Measurements from ENCODE around the gene WAC.
"Not testable (repeated sequence)": the region's sequence is repeated elsewhere in the genome, so short reads cannot be mapped to it uniquely, and the experiment has no call there.

WAC gene

GRCh38 chr10:28569506-28570159, 36.7 kb downstream of the WAC start:
- no peak for DNase-seq

- DNase-seq = no peak
Observed at GRCh38 chr10:28570598-28570997, 37.7 kb downstream of the WAC start.

- DNase-seq = no peak
Observed at GRCh38 chr10:28571265-28571664, 38.3 kb downstream of the WAC start.

GRCh38 chr10:28574214-28574613, 41.3 kb downstream of the WAC start:
- DNase-seq = not testable (repeated sequence)

- no peak for DNase-seq
Observed at GRCh38 chr10:28575852-28576251, 42.9 kb downstream of the WAC start.

GRCh38 chr10:28577506-28577905, 44.6 kb downstream of the WAC start:
- no peak for DNase-seq

- no peak for DNase-seq
Observed at GRCh38 chr10:28578454-28578853, 45.5 kb downstream of the WAC start.

- DNase-seq = no peak
Observed at GRCh38 chr10:28580825-28581224, 47.9 kb downstream of the WAC start.

GRCh38 chr10:28581916-28582315, 49.0 kb downstream of the WAC start:
- no peak for DNase-seq

GRCh38 chr10:28585076-28585475, 52.2 kb downstream of the WAC start:
- no peak for DNase-seq

- DNase-seq = no peak
Observed at GRCh38 chr10:28586176-28586575, 53.3 kb downstream of the WAC start.

GRCh38 chr10:28587270-28587969, 54.5 kb downstream of the WAC start:
- no peak for DNase-seq

GRCh38 chr10:28587970-28588290, 55.0 kb downstream of the WAC start:
- no peak for DNase-seq

- no peak for DNase-seq
Observed at GRCh38 chr10:28592953-28593352, 60.0 kb downstream of the WAC start.

- DNase-seq = no peak
Observed at GRCh38 chr10:28593811-28594210, 60.9 kb downstream of the WAC start.

GRCh38 chr10:28594406-28594805, 61.5 kb downstream of the WAC start:
- DNase-seq = peak; percentile 16

- DNase-seq = no peak
Observed at GRCh38 chr10:28595613-28596012, 62.7 kb downstream of the WAC start.

- no peak for DNase-seq
Observed at GRCh38 chr10:28600056-28600455, 67.1 kb downstream of the WAC start.

GRCh38 chr10:28601012-28601411, 68.1 kb downstream of the WAC start:
- DNase-seq = no peak

GRCh38 chr10:28604567-28605536, 71.9 kb downstream of the WAC start:
- no peak for DNase-seq

GRCh38 chr10:28606568-28606967, 73.7 kb downstream of the WAC start:
- no peak for DNase-seq

GRCh38 chr10:28609636-28610035, 76.7 kb downstream of the WAC start:
- DNase-seq = not testable (repeated sequence)

- no peak for DNase-seq
Observed at GRCh38 chr10:28612877-28613276, 80.0 kb downstream of the WAC start.

- DNase-seq = no peak
Observed at GRCh38 chr10:28616514-28616913, 83.6 kb downstream of the WAC start.
